Measurements from ENCODE around the gene ABI3BP.
A peak's percentile ranks its signal among the peaks of the same experiment; 100 is the strongest.

Gene ABI3BP

DNA sequence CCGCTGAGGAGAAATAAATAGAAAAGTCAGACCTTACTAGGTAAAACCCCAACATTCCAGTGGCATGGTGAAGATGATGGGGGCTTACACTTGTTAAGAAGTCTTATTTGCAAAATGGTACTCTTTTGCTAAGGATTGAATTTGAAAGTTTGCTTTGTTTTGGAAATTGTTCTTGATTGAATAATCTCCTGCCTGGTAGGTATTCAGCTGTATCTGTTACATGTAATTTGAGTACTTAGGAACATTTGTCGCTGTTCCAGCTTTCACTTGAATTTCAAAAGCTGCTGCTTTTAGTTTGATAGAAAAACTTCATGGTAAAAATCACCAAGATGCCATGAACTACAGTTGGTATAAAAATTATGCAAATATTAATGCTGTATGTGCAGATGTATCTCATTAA is 239.4 kb downstream of the ABI3BP start:
- peak in 1 of 2 donors; percentile 25 for DNase-seq (ENCODE audit: low read depth in 2 of 2)
- TF ChIP-seq CTCF (IDR thresholded peaks at IDR 0.05; ENCODE audit: low read depth, low read length) = no peak
- H3K4me3 ChIP-seq (replicated peaks in 1 of 2; ENCODE audit: low read depth in 2 of 2, low read length in 2 of 2) = no peak overlapping the region

DNA sequence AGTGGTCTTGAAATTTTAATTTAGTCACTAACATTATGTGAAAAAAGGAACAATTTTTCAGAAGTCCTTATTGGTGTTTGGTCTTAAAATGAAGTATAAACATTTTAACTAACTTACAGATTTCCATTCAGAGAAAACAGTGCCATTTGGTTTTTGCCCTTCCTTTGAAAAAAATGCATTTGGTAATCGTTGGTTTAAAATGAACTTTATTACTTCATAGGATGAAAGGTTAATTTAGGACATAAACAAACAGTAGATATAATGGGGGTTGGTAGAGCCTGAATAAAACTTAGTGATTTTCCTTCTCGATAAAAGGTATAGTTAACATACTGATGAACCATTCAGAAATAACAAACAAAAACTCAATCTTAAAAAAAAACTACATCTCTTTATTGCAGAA is 244.3 kb downstream of the ABI3BP start:
- no peak for TF ChIP-seq CTCF (IDR thresholded peaks at IDR 0.05; ENCODE audit: low read depth, low read length)
- no peak for DNase-seq (ENCODE audit: low read depth in 2 of 2)
- H3K4me3 ChIP-seq (replicated peaks in 1 of 2; ENCODE audit: low read depth in 2 of 2, low read length in 2 of 2) = no peak overlapping the region

DNA sequence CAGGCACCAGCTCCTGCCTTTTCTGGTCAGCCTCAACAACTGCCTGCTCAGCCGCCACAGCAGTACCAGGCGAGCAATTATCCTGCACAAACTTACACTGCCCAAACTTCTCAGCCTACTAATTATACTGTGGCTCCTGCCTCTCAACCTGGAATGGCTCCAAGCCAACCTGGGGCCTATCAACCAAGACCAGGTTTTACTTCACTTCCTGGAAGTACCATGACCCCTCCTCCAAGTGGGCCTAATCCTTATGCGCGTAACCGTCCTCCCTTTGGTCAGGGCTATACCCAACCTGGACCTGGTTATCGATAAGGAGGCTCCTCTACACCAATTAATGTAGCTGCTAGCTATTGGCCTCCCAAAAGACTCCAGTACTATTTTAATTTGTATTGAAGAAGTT is 245.0 kb downstream of the ABI3BP start:
- H3K4me3 ChIP-seq (replicated peaks in 1 of 2; ENCODE audit: low read depth in 2 of 2, low read length in 2 of 2) = no peak overlapping the region
- no peak for DNase-seq (ENCODE audit: low read depth in 2 of 2)
- no peak for TF ChIP-seq CTCF (IDR thresholded peaks at IDR 0.05; ENCODE audit: low read depth, low read length)

DNA sequence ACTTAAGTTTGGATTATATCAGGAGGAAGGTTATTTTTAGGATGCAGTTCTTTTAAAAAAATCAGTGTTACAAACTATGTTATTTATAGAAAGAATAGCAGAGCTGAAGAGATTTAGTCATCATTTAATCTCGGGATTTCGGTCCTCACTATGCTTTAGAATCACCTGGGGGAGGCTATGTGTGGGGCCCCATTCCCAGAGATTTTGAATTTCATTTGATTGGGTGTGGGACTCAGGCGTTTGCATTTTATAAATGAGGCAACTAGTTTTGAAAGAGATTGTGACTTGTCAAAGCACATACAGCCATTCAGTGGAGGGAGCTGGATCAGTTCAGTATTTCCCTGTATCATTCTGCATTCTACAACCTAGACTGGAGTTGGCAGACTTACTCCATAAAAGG is 247.1 kb downstream of the ABI3BP start:
- no peak for DNase-seq (ENCODE audit: low read depth in 2 of 2)
- no peak for TF ChIP-seq CTCF (IDR thresholded peaks at IDR 0.05; ENCODE audit: low read depth, low read length)
- H3K4me3 ChIP-seq (replicated peaks in 1 of 2; ENCODE audit: low read depth in 2 of 2, low read length in 2 of 2) = no peak overlapping the region

- no peak overlapping the region for H3K4me3 ChIP-seq (replicated peaks in 1 of 2; ENCODE audit: low read depth in 2 of 2, low read length in 2 of 2)
- no peak for TF ChIP-seq CTCF (IDR thresholded peaks at IDR 0.05; ENCODE audit: low read depth, low read length)
- DNase-seq (ENCODE audit: low read depth in 2 of 2) = no peak
These were observed 247.6 kb downstream of the ABI3BP start for GRCh38 chr3:100745617-100746016.

GRCh38 chr3:100744671-100745070 is 248.6 kb downstream of the ABI3BP start:
- DNase-seq (ENCODE audit: low read depth in 2 of 2) = no peak
- H3K4me3 ChIP-seq (replicated peaks in 1 of 2; ENCODE audit: low read depth in 2 of 2, low read length in 2 of 2) = no peak overlapping the region
- TF ChIP-seq CTCF (IDR thresholded peaks at IDR 0.05; ENCODE audit: low read depth, low read length) = no peak

- TF ChIP-seq CTCF (IDR thresholded peaks at IDR 0.05; ENCODE audit: low read depth, low read length) = no peak
- no peak overlapping the region for H3K4me3 ChIP-seq (replicated peaks in 1 of 2; ENCODE audit: low read depth in 2 of 2, low read length in 2 of 2)
- DNase-seq (ENCODE audit: low read depth in 2 of 2) = no peak
These were observed 249.7 kb downstream of the ABI3BP start for GRCh38 chr3:100743535-100743934.

All from cardiac fibroblast (primary cell).